Measurements from ENCODE around the gene JOSD1. TPM values are rescaled to one million over a fixed set of nuclear protein-coding genes. Genes with fewer than 3 reads are reported as not detected.

The JOSD1 gene
- total RNA-seq, 1 experiment from 2014 or later = 58.5 TPM

GRCh38 chr22:38718414-38718813 is 17.7 kb upstream of the JOSD1 start:
- DNase-seq = peak; percentile 77

DNA sequence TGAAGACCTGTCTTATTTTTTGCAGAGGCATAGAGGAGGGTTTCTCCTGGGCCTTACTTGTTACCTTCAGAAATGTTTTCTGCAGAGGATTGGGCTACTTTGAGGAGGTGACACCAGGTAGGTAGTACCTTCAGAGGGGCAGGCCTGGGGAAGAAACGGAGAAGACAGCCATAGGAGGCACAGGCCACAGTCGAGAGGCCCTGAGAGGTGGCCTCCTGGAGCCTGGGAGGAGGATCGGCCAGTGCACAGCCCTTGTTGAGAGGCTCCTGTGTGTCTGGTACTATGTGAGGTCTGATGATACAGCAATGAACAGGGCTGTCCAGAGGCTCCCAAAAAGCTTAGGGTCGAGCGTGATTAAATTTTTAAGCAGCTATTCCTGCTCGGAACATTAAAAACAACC is 16.5 kb upstream of the JOSD1 start:
- no peaks in the 10 kb centered on the region for H3K27me3 Mint-ChIP-seq (ENCODE audit: unreplicated experiment)
- H3K4me1 Mint-ChIP-seq (ENCODE audit: low read depth, unreplicated experiment) = peaks cover 45% of the 10 kb centered on the region
- CTCF ChIA-PET = no interaction called here
- BruUV-seq (replicated peaks) = no TSS peak
- TF ChIP-seq CTCF (IDR thresholded peaks at IDR 0.05; ENCODE audit: unreplicated experiment) = no peak
- H3K27ac Mint-ChIP-seq (ENCODE audit: unreplicated experiment) = no peak overlapping the region
- H3K9me3 Mint-ChIP-seq (ENCODE audit: low read depth, unreplicated experiment) = no peaks in the 10 kb centered on the region
- H3K4me3 Mint-ChIP-seq (ENCODE audit: low read depth, unreplicated experiment) = no peak overlapping the region
- DNase-seq = no peak
- H3K36me3 Mint-ChIP-seq (ENCODE audit: insufficient read depth, unreplicated experiment) = peaks cover 48% of the 10 kb centered on the region
- intact Hi-C loops (cut with micrococcal nuclease; ENCODE audit: unreplicated experiment) = no loop called here

More at GRCh38 chr22:38718414-38718813, 17.7 kb upstream of the JOSD1 start:
- H3K9me3 Mint-ChIP-seq (ENCODE audit: low read depth, unreplicated experiment) = no peaks in the 10 kb centered on the region
- H3K36me3 Mint-ChIP-seq (ENCODE audit: insufficient read depth, unreplicated experiment) = peaks cover 49% of the 10 kb centered on the region
- H3K4me3 Mint-ChIP-seq (ENCODE audit: low read depth, unreplicated experiment) = no peak overlapping the region
- CTCF ChIA-PET = interaction anchor here (0.5 to 1.6 kb wide), 6 partner anchors 11 to 171 kb away, joined by 3 to 7 read pairs (median 4); partner anchors contain the start of gene TOMM22
- H3K27ac Mint-ChIP-seq (ENCODE audit: unreplicated experiment) = peak overlapping the region; percentile 21
- peak; percentile 83 for TF ChIP-seq CTCF (IDR thresholded peaks at IDR 0.05; ENCODE audit: unreplicated experiment)
- no peaks in the 10 kb centered on the region for H3K27me3 Mint-ChIP-seq (ENCODE audit: unreplicated experiment)
- intact Hi-C loops (cut with micrococcal nuclease; ENCODE audit: unreplicated experiment) = no loop called here
- BruUV-seq (replicated peaks) = no TSS peak
- peaks cover 33% of the 10 kb centered on the region for H3K4me1 Mint-ChIP-seq (ENCODE audit: low read depth, unreplicated experiment)

- no peak overlapping the region for H3K27ac Mint-ChIP-seq (ENCODE audit: unreplicated experiment)
- BruUV-seq (replicated peaks) = no TSS peak
- H3K4me3 Mint-ChIP-seq (ENCODE audit: low read depth, unreplicated experiment) = no peak overlapping the region
Measured at GRCh38 chr22:38716826-38717225, 16.1 kb upstream of the JOSD1 start.

DNA sequence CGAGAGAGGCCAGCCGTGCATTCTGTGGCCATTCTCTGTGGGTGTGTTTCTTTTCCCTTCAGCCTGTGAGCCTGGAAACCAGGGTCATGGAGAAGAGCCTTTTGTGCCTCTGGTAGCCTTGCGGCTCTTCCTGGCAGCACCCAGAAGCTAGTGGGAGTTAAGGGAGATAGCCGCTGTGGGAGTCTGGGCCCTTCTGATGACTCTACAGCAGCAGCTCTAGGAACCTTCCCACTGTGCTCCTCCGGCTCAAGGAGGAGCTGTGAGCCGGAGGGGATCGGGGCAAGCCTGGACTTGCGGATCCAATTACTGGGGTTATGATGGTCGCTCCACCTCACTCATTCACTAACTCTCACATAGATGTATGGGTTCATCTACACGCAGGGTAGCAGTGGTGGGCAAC is 15.5 kb upstream of the JOSD1 start:
- CTCF ChIA-PET = no interaction called here
- intact Hi-C loops (cut with micrococcal nuclease; ENCODE audit: unreplicated experiment) = no loop called here
- Mint-ChIP-seq H3K27ac (ENCODE audit: unreplicated experiment) (no peak overlapping the region), H3K27me3 (ENCODE audit: unreplicated experiment) (no peaks in the 10 kb centered on the region), H3K4me1 (ENCODE audit: low read depth, unreplicated experiment) (peaks cover 48% of the 10 kb centered on the region), H3K36me3 (ENCODE audit: insufficient read depth, unreplicated experiment) (peaks cover 50% of the 10 kb centered on the region), H3K4me3 (ENCODE audit: low read depth, unreplicated experiment) (no peak overlapping the region), H3K9me3 (ENCODE audit: low read depth, unreplicated experiment) (no peaks in the 10 kb centered on the region)
- DNase-seq = no peak
- no peak for TF ChIP-seq CTCF (IDR thresholded peaks at IDR 0.05; ENCODE audit: unreplicated experiment)
- no TSS peak for BruUV-seq (replicated peaks)

More at GRCh38 chr22:38716826-38717225, 16.1 kb upstream of the JOSD1 start:
- CTCF ChIA-PET = no interaction called here
- no peak for TF ChIP-seq CTCF (IDR thresholded peaks at IDR 0.05; ENCODE audit: unreplicated experiment)
- Mint-ChIP-seq H3K4me1 (ENCODE audit: low read depth, unreplicated experiment) (peaks cover 48% of the 10 kb centered on the region), H3K27me3 (ENCODE audit: unreplicated experiment) (no peaks in the 10 kb centered on the region), H3K36me3 (ENCODE audit: insufficient read depth, unreplicated experiment) (peaks cover 48% of the 10 kb centered on the region), H3K9me3 (ENCODE audit: low read depth, unreplicated experiment) (no peaks in the 10 kb centered on the region)
- DNase-seq = no peak
- intact Hi-C loops (cut with micrococcal nuclease; ENCODE audit: unreplicated experiment) = no loop called here

Data from Calu3 (cell line).